D721Med (cell line): Measurements from ENCODE around the gene QSOX2.
"Not testable (repeated sequence)": the region's sequence is repeated elsewhere in the genome, so short reads cannot be mapped to it uniquely, and the experiment has no call there.

Source experiments
- DNase-seq: peaks from one replicate; pipeline ENCODE4 v3.0.0; 2011; ENCODE audit warnings: low spot score; ENCODE audit not compliant: insufficient read length
- FAIRE-seq: peaks from 2 replicates; lab custom pipeline; 2011; peaks lifted over from hg19 to GRCh38; lab: Jason Lieb, UNC
- TF ChIP-seq, protein P1 (sequence below): IDR thresholded peaks from 2 replicates; pipeline ENCODE4 v1.5.1; 2012; ENCODE audit warnings: mild to moderate bottlenecking, control low read depth; ENCODE audit not compliant: insufficient read depth; ENCODE audit errors: missing control alignments

QSOX2 gene

GRCh38 chr9:136239135-136239982 lies 6.3 kb downstream of the QSOX2 start:
- TF ChIP-seq, protein P1, sequence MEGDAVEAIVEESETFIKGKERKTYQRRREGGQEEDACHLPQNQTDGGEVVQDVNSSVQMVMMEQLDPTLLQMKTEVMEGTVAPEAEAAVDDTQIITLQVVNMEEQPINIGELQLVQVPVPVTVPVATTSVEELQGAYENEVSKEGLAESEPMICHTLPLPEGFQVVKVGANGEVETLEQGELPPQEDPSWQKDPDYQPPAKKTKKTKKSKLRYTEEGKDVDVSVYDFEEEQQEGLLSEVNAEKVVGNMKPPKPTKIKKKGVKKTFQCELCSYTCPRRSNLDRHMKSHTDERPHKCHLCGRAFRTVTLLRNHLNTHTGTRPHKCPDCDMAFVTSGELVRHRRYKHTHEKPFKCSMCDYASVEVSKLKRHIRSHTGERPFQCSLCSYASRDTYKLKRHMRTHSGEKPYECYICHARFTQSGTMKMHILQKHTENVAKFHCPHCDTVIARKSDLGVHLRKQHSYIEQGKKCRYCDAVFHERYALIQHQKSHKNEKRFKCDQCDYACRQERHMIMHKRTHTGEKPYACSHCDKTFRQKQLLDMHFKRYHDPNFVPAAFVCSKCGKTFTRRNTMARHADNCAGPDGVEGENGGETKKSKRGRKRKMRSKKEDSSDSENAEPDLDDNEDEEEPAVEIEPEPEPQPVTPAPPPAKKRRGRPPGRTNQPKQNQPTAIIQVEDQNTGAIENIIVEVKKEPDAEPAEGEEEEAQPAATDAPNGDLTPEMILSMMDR: no peak
- FAIRE-seq: no peak
- DNase-seq: no peak

- TF ChIP-seq, protein P1: no peak
- FAIRE-seq: no peak
- DNase-seq: no peak
These were observed 7.3 kb downstream of the QSOX2 start for GRCh38 chr9:136238342-136238732.

GRCh38 chr9:136237486-136238341 lies 7.9 kb downstream of the QSOX2 start:
- FAIRE-seq: no peak
- TF ChIP-seq, protein P1: no peak
- no peak for DNase-seq

GRCh38 chr9:136236471-136237410 lies 8.9 kb downstream of the QSOX2 start:
- not testable (repeated sequence) for DNase-seq, FAIRE-seq

DNA sequence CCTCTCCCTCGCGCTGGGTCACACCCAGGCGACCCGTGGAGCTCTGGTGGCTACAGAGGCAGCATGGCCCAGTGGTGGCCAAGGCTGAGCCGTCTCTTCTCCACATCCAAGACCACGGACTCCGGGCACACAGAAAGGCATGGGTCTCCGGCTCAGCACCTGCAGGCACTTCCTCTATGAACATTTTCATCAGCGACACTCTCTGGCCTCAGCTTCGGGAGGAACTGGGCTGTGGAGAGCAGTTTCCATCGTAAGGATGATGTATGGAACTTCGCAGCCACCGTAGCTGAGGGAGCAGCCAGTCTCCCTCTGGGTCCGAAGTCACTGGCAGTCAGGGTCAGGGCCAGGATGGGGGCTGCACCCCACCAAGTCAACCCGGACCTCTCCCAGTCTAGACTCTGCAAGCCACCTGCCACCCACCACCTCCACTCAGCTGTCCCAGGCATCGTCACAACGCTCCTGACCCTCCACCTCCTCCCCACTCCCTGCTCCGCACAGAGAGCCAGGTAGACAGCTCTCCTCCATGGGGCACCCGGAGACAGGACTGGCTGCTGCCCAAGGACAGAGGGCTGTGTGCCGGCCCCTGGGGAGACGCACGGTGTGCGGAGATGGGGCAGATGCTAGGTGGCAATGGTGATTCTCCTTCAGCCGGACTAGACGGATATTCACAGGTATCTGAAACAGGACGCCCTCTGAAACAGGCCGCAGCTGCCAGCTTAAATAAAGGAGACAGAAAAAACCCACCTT lies 9.7 kb downstream of the QSOX2 start:
- DNase-seq: no peak
- no peak for FAIRE-seq
- TF ChIP-seq, protein P1: no peak

DNA sequence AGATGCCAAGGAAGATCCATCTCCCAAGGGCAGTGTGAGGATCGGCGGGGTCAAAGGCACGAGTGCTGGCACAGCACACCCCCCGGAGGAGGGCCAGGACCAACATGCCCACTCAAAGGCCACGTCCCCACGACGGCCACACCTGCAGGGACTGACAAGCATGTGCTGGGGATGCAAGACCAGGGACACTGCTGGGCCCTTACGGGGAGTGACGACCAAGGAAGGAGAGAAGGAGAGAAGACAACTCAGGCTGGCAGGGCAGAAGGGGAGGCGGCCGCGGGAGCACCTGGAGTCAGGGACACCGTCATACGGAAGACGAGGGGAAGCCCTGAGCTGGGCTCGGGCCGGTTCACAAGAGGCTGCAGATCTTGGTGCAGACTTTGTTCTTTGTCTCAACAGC lies 10.4 kb downstream of the QSOX2 start:
- DNase-seq (no peak), FAIRE-seq (no peak)
- TF ChIP-seq, protein P1: no peak
